Uterus (tissue), 4 donors: ENCODE measurements around the gene LRRC59. TPM values are rescaled to one million over a fixed set of nuclear protein-coding genes. Genes with fewer than 3 reads are reported as not detected.
"Not testable (repeated sequence)": the region's sequence is repeated elsewhere in the genome, so short reads cannot be mapped to it uniquely, and the experiment has no call there.

Experiments used
- DNase-seq, 2 donors: peaks; one replicate each; pipeline ENCODE4 v3.0.0-alpha.2; 2019 to 2020
- H3K27ac ChIP-seq, 2 donors: fragments of 200-600 bp; sonication (generic); 1 replicate in 1 of 2; 2 replicates in 1 of 2; pipeline ENCODE4 v1.5.1; 2016 to 2018
- H3K27me3 ChIP-seq, 2 donors: fragments of 200-600 bp; sonication (generic); one replicate each; pipeline ENCODE4 v1.5.1; 2018 to 2019; ENCODE audit warnings: control low read depth in 1 of 2
- H3K36me3 ChIP-seq, 2 donors: fragments of 200-600 bp; sonication (generic); one replicate each; pipeline ENCODE4 v1.5.1; 2019; ENCODE audit warnings: control low read depth in 1 of 2
- H3K4me1 ChIP-seq, 2 donors: fragments of 200-600 bp; sonication (generic); one replicate each; pipeline ENCODE4 v1.5.1; 2018 to 2019; ENCODE audit warnings: control low read depth in 1 of 2
- H3K4me3 ChIP-seq, 2 donors: fragments of 200-600 bp; sonication (generic); 1 replicate in 1 of 2; 2 replicates in 1 of 2; pipeline ENCODE4 v1.5.1; 2018 to 2019; ENCODE audit warnings: mild to moderate bottlenecking in 1 of 2
- H3K9me3 ChIP-seq, 2 donors: fragments of 200-600 bp; sonication (generic); one replicate each; pipeline ENCODE4 v1.5.1; 2019; ENCODE audit warnings: control low read depth in 1 of 2
- POLR2A ChIP-seq, 2 donors: fragments of 450-650 bp; IDR thresholded peaks; one replicate each; pipeline ENCODE4 v1.6.1; 2016; ENCODE audit warnings: antibody characterized with exemption in 2 of 2, mild to moderate bottlenecking in 1 of 2, moderate library complexity in 1 of 2
- intact Hi-C: fragments of 100-400 bp; cut with DNase I; formaldehyde crosslinking; loops from one replicate; pipeline ENCODE4 v1.15.1; 2023; ENCODE audit warnings: low total_unique reads
- total RNA-seq, 4 donors: library from RNA; depleted of rRNA in 3 of 4; stranded (reverse); fragments of >200 nt in 3 of 4; gene quantifications; one replicate each; pipeline versions ENCODE4 v1.1.0 to v1.2.4, GENCODE V29; 2014 to 2023
- TF ChIP-seq, protein P1 (sequence below), 4 experiments: fragments of 200-600 bp in 2 of 4; fragments of 450-650 bp in 2 of 4; sonication (generic) in 2 of 4; IDR thresholded peaks; one replicate each; pipeline ENCODE4 v1.5.1; 2016 to 2019; ENCODE audit warnings: antibody characterized with exemption in 4 of 4, mild to moderate bottlenecking in 2 of 4, moderate library complexity in 1 of 4
- donor health status: DM: yes; HTN: yes; CAD: no.

Gene LRRC59
- total RNA-seq, 4 donors from 2014 or later, result 24.1 to 62.4 (median 47.1) TPM

- Histone ChIP-seq H3K27ac (peak within 1 kb of the TSS; percentile 76 to 78), H3K27me3 (no peaks in the 10 kb centered on the region), H3K9me3 (no peaks in the 10 kb centered on the region), H3K4me1 (peaks cover 0 to 11% of the 10 kb centered on the region in 2 donors), H3K4me3 (peak within 1 kb of the TSS; percentile 87 to 90), H3K36me3 (no peaks in the 10 kb centered on the region)
- TF ChIP-seq, protein P1, sequence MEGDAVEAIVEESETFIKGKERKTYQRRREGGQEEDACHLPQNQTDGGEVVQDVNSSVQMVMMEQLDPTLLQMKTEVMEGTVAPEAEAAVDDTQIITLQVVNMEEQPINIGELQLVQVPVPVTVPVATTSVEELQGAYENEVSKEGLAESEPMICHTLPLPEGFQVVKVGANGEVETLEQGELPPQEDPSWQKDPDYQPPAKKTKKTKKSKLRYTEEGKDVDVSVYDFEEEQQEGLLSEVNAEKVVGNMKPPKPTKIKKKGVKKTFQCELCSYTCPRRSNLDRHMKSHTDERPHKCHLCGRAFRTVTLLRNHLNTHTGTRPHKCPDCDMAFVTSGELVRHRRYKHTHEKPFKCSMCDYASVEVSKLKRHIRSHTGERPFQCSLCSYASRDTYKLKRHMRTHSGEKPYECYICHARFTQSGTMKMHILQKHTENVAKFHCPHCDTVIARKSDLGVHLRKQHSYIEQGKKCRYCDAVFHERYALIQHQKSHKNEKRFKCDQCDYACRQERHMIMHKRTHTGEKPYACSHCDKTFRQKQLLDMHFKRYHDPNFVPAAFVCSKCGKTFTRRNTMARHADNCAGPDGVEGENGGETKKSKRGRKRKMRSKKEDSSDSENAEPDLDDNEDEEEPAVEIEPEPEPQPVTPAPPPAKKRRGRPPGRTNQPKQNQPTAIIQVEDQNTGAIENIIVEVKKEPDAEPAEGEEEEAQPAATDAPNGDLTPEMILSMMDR (IDR thresholded peaks at IDR 0.05), result no peak
- peak; percentile 43 to 54 for TF ChIP-seq POLR2A (IDR thresholded peaks at IDR 0.05)
- intact Hi-C loops, result no loop called here
- DNase-seq, result peak; percentile 81 to 86
Measured at GRCh38 chr17:50345432-50346312, 51.7 kb downstream of the LRRC59 start, which contains the start of gene XYLT2. TSS of gene XYLT2 (plus strand) at chr17:50346126. CDS start at chr17:50346141, 15 bp downstream.

DNA sequence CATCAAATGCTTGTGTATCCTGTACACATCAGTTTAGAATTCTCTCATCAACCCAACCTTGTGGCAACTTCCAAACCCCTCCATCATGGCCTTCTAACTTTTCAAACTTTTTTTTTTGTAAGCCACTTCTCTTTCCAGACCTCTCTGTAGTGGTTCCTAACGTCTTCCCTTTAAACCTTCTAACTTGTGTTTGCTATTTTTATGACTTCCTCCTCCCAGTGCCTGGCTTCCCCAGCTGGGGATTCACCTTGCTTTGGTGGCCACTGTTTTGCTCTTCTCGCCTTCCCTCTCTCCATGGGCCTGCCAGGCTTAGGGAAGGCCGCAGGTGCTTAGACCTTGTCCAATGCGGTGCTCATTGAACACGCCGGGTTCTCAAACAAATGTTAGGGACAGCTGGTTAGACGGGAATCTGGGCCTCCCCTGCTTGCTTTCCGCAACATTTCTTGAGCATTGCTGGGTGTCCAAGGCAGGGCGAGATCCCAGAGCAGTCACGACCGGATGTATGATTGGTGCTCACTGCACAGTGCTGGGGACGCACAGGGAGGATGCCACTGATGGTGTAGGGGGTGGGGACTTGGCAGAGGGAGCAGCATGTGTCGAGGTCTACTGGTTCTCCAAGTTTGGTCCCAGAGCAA, 52.5 kb downstream of the LRRC59 start:
- H3K4me1 ChIP-seq, result peaks cover 0 to 11% of the 10 kb centered on the region in 2 donors
- no peak for DNase-seq
- no peaks in the 10 kb centered on the region for H3K27me3 ChIP-seq
- H3K9me3 ChIP-seq, result no peaks in the 10 kb centered on the region
- no peak overlapping the region for H3K4me3 ChIP-seq
- intact Hi-C loops, result no loop called here
- TF ChIP-seq, protein P1 (IDR thresholded peaks at IDR 0.05), result no peak
- TF ChIP-seq POLR2A (IDR thresholded peaks at IDR 0.05), result no peak
- H3K36me3 ChIP-seq, result no peaks in the 10 kb centered on the region
- no peak overlapping the region for H3K27ac ChIP-seq

DNA sequence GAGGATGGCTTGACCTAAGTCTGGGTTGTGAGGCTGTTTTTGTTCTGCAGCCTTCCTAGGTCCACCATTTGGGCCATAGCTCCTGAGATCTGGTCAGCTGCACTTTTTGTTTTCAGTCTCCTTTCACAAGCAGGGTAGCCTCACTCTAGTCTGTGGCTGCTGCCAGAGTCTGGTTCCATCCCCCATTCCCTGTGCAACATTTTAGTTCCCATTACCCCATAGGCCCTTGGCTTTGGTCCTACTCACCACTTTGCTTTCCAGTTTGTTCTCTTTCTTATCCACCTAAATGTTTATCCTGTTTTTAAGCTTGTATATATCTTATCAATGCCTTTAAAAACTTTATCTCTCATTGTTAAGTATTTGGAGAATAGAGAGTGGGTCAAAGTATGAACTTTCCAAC, 57.9 kb downstream of the LRRC59 start:
- Histone ChIP-seq H3K4me1 (no peaks in the 10 kb centered on the region), H3K36me3 (no peaks in the 10 kb centered on the region), H3K27ac (no peak overlapping the region), H3K9me3 (no peaks in the 10 kb centered on the region), H3K27me3 (no peaks in the 10 kb centered on the region), H3K4me3 (no peak overlapping the region)
- intact Hi-C loops, result no loop called here
- DNase-seq, result no peak
- TF ChIP-seq, protein P1 (IDR thresholded peaks at IDR 0.05), result no peak
- TF ChIP-seq POLR2A (IDR thresholded peaks at IDR 0.05), result no peak

DNA sequence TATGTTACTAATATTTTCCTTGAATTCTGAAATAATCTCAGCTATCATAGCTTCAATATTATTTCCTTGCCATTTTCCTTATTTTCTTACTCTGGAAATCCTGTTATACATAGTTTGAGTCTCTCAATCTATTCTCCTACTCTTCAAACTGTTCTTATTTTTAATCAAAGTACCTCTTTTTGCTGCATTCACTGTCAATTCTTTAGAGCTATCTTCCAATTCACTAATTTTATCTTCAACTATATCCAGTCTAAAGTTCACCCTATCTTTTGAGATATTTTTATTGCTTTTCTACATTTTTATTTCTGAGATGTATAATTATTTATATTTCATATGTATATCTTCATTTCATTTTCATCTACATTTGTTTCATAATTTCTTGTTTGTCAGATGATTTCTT, 58.7 kb downstream of the LRRC59 start:
- no peak overlapping the region for H3K4me3 ChIP-seq
- H3K27me3 ChIP-seq, result no peaks in the 10 kb centered on the region
- H3K9me3 ChIP-seq, result no peaks in the 10 kb centered on the region
- H3K27ac ChIP-seq, result no peak overlapping the region
- no peaks in the 10 kb centered on the region for H3K36me3 ChIP-seq
- intact Hi-C loops, result no loop called here
- no peaks in the 10 kb centered on the region for H3K4me1 ChIP-seq
- DNase-seq, result no peak
- TF ChIP-seq, protein P1 (IDR thresholded peaks at IDR 0.05), result no peak
- no peak for TF ChIP-seq POLR2A (IDR thresholded peaks at IDR 0.05)

- no peaks in the 10 kb centered on the region for H3K4me1 ChIP-seq
- intact Hi-C loops, result no loop called here
Measured at GRCh38 chr17:50337956-50338355, 59.4 kb downstream of the LRRC59 start.

DNA sequence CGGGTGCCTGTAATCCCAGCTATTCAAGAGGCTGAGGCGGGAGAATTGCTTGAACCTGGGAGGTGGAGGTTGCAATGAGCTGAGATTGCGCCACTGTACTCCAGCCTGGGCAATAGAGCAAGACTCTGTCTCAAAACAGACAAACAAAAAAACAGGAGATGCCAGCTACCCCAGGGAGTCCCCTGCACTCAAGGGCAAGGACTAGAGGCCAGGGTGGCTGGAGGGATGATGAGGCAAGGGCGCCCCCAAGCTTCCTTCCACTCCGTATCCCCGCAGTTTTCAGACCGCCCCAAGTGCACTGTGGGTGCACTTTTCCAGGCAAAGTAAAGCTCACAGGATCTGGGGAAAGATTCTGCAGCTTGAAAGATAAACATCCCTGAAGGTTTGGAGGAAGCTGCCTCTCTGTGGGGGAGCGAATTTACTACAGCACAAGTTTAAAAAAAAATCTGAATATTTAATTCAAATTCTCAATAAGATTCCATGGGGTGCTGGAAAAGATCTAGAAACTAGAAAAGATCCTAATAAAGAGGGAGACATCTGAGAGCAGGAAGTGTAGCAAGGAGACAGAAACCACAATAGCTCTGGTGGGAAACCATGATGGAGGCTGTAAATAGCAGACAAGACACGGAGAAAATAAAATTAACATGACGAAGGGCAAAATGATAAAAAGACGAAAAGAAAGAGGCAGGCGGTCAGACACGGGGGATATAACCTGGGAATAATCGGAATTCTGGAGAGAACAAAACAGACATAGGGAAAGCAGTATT, 63.8 kb downstream of the LRRC59 start:
- H3K36me3 ChIP-seq, H3K27ac ChIP-seq, H3K9me3 ChIP-seq, H3K27me3 ChIP-seq, intact Hi-C loops, DNase-seq, H3K4me3 ChIP-seq, H3K4me1 ChIP-seq: not testable (repeated sequence)

More at GRCh38 chr17:50337956-50338355, 59.4 kb downstream of the LRRC59 start:
- no peaks in the 10 kb centered on the region for H3K36me3 ChIP-seq
- no peaks in the 10 kb centered on the region for H3K9me3 ChIP-seq
- DNase-seq, result no peak
- TF ChIP-seq POLR2A (IDR thresholded peaks at IDR 0.05), result no peak
- TF ChIP-seq, protein P1 (IDR thresholded peaks at IDR 0.05), result no peak
- no peak overlapping the region for H3K4me3 ChIP-seq
- H3K27ac ChIP-seq, result no peak overlapping the region
- H3K27me3 ChIP-seq, result no peaks in the 10 kb centered on the region
